GM12878 (cell line): ENCODE results near the gene CCDC194. TPM values are rescaled to one million over a fixed set of nuclear protein-coding genes. Genes with fewer than 3 reads are reported as not detected.

Experiments used
- ATAC-seq: fragments of 200-7000 bp; cut with Tn5 transposase; 3 replicates; pipeline ENCODE4 v1.9.1; 2020; ENCODE audit warnings: mild to moderate bottlenecking, moderate library complexity
- BruUV-seq: library from RNA; stranded (reverse); fragments of 400-500 nt; replicated peaks from 2 replicates; lab custom pipeline; 2021; lab: Mats Ljungman, UMichigan
- CTCF ChIA-PET: fragments of 300-600 bp; sonication (Branson Sonifier 250); formaldehyde crosslinking; extraction: SDS; loops from one replicate; lab custom pipeline; 2021; ENCODE audit warnings: inconsistent platforms; lab: Yijun Ruan, JAX
- POLR2A ChIA-PET: fragments of 350-600 bp; formaldehyde crosslinking; extraction: SDS; loops from one replicate; lab custom pipeline; 2021; ENCODE audit warnings: inconsistent platforms; lab: Charles Lee
- RAD21 ChIA-PET: fragments of 300-600 bp; sonication (Branson Sonifier 250); formaldehyde crosslinking; loops from one replicate; lab custom pipeline; 2023; ENCODE audit warnings: antibody characterized with exemption; ENCODE audit not compliant: unreplicated experiment; lab: Charles Lee
- SMC1A ChIA-PET: fragments of 300-600 bp; sonication (Branson Sonifier 250); formaldehyde crosslinking; loops from one replicate; lab custom pipeline; 2023; ENCODE audit not compliant: unreplicated experiment, uncharacterized antibody; lab: Charles Lee
- DNase-seq: peaks from one replicate; pipeline ENCODE4 v3.0.0-alpha.2; 2011; ENCODE audit warnings: low read depth, low spot score
- FAIRE-seq: peaks from 3 replicates; lab custom pipeline; 2011; peaks lifted over from hg19 to GRCh38; lab: Jason Lieb, UNC
- H2AFZ ChIP-seq: 2 replicates; pipeline ENCODE4 v1.6.0; 2011; ENCODE audit warnings: low read depth, low read length, control low read depth; ENCODE audit not compliant: control insufficient read depth
- H3K27ac ChIP-seq: 2 replicates; pipeline ENCODE4 v1.5.1; 2011; ENCODE audit warnings: control low read depth; ENCODE audit not compliant: control insufficient read depth, insufficient read depth
- H3K27me3 ChIP-seq, 2 experiments: replicated peaks in 1 of 2; 2 replicates each; pipeline versions ENCODE4 v1.6.0 to v1.6.1; 2011; ENCODE audit warnings: low read length in 1 of 2; ENCODE audit not compliant: control insufficient read depth in 2 of 2, insufficient read depth in 2 of 2
- H3K36me3 ChIP-seq, 2 experiments: 2 replicates each; pipeline ENCODE4 v1.5.1; 2011; ENCODE audit warnings: low read length in 1 of 2; ENCODE audit not compliant: control insufficient read depth in 2 of 2, insufficient read depth in 2 of 2
- H3K4me1 ChIP-seq: 2 replicates; pipeline ENCODE4 v1.6.1; 2011; ENCODE audit warnings: mild to moderate bottlenecking, low read length, moderate library complexity, mixed read lengths; ENCODE audit not compliant: control insufficient read depth, insufficient read depth
- H3K4me2 ChIP-seq: 2 replicates; pipeline ENCODE4 v1.6.0; 2011; ENCODE audit warnings: control low read depth; ENCODE audit not compliant: control insufficient read depth, insufficient read depth
- H3K4me3 ChIP-seq: fragments of 200-600 bp; sonication (generic); 2 replicates; pipeline ENCODE4 v1.5.1; 2016
- H3K79me2 ChIP-seq: 2 replicates; pipeline ENCODE4 v1.6.0; 2011; ENCODE audit warnings: low read length; ENCODE audit not compliant: control insufficient read depth, insufficient read depth
- H3K9ac ChIP-seq: 2 replicates; pipeline ENCODE4 v1.8.0; 2011; ENCODE audit warnings: low read length, control low read depth, mixed read lengths; ENCODE audit not compliant: control insufficient read depth, insufficient read depth
- H3K9me3 ChIP-seq: replicated peaks from 3 replicates; pipeline ENCODE4 v1.5.1; 2011; ENCODE audit warnings: mild to moderate bottlenecking, low read length; ENCODE audit not compliant: control insufficient read depth, insufficient read depth
- H4K20me1 ChIP-seq: 2 replicates; pipeline ENCODE4 v1.6.0; 2011; ENCODE audit not compliant: control insufficient read depth, insufficient read depth
- CBX5 ChIP-seq: sonication (generic); IDR thresholded peaks from 2 replicates; pipeline ENCODE4 v1.6.1; 2016; ENCODE audit warnings: low read depth, moderate library complexity, mild to moderate bottlenecking, inconsistent platforms
- POLR2A ChIP-seq: IDR thresholded peaks from 2 replicates; pipeline ENCODE4 v1.6.1; 2011; ENCODE audit warnings: low read depth, mild to moderate bottlenecking, low read length
- RAD21 ChIP-seq: IDR thresholded peaks from 2 replicates; pipeline ENCODE4 v1.6.1; 2011; ENCODE audit warnings: mild to moderate bottlenecking, low read depth, low read length, moderate library complexity; ENCODE audit not compliant: insufficient read depth
- TCF7 ChIP-seq: IDR thresholded peaks from 2 replicates; pipeline ENCODE4 v1.6.1; 2014; ENCODE audit warnings: antibody characterized with exemption, borderline replicate concordance
- ZNF24 ChIP-seq: fragments of 450-650 bp; IDR thresholded peaks from 2 replicates; pipeline ENCODE4 v1.6.1; 2017; ENCODE audit warnings: antibody characterized with exemption, mild to moderate bottlenecking
- WGBS: methylation state at CpG from one replicate; pipeline ENCODE4 v1.1.6; 2016; ENCODE audit warnings: low lambda C conversion rate; ENCODE audit not compliant: insufficient replicate concordance, insufficient coverage; ENCODE audit errors: missing lambda C conversion rate; 5-methylcytosine and 5-hydroxymethylcytosine counted together
- in situ Hi-C: fragments of 300-500 bp; cut with MboI; formaldehyde crosslinking; loops from 9 replicates; pipeline ENCODE4 v1.14.3; 2018; ENCODE audit warnings: mixed read lengths
- intact Hi-C: fragments of 100-400 bp; cut with micrococcal nuclease; formaldehyde crosslinking; loops from one replicate; pipeline ENCODE4 v1.14.2; 2022; ENCODE audit not compliant: unreplicated experiment
- polyA plus RNA-seq, 11 experiments: library from polyadenylated mRNA; depleted of rRNA in 4 of 11; unstranded in 6 of 11; stranded (reverse) in 5 of 11; fragments of >200 nt; fragmentation: Nextera tagmentation in 4 of 11; fragmentation: Illumina TruSeq in 1 of 11; extraction: Ambion mirVana in 4 of 11; extraction: Trizol in 1 of 11; gene quantifications; 1 replicate in 1 of 11; 2 replicates in 10 of 11; pipeline versions ENCODE4 v1.2.1 to v1.2.3, GENCODE V29; 2011 to 2016; ENCODE audit warnings: inconsistent platforms in 2 of 11, missing spikeins in 2 of 11, low read depth in 1 of 11
- total RNA-seq, 4 experiments: library from RNA; depleted of rRNA in 3 of 4; stranded (reverse); fragments of >200 nt in 3 of 4; fragmentation: Illumina TruSeq in 1 of 4; extraction: Trizol in 1 of 4; gene quantifications; 2 replicates each; pipeline versions ENCODE4 v1.2.1 to v1.2.3, GENCODE V29; 2013 to 2021
- TF ChIP-seq, protein P1 (sequence below), 3 experiments: IDR thresholded peaks in 2 of 3; conservative IDR thresholded peaks in 1 of 3; 2 replicates each; pipeline ENCODE4 v1.5.1; 2011; ENCODE audit warnings: low read depth in 3 of 3, low read length in 3 of 3, mild to moderate bottlenecking in 3 of 3, control low read depth in 2 of 3, moderate library complexity in 2 of 3, inconsistent platforms in 1 of 3, mixed read lengths in 1 of 3; ENCODE audit not compliant: control insufficient read depth in 2 of 3, insufficient read depth in 1 of 3; ENCODE audit errors: extremely low read depth in 1 of 3
- TF ChIP-seq, protein P2 (sequence below): fragments of 450-650 bp; IDR thresholded peaks from 2 replicates; pipeline ENCODE4 v1.6.1; 2014; ENCODE audit warnings: mild to moderate bottlenecking

CCDC194 gene
- total and polyA plus RNA-seq, 10 of the 15 experiments (the other 5 are each of a cell fraction or from before 2014, with no cell fraction given) = 0.07 to 3.4 (median 0.97) TPM

DNA sequence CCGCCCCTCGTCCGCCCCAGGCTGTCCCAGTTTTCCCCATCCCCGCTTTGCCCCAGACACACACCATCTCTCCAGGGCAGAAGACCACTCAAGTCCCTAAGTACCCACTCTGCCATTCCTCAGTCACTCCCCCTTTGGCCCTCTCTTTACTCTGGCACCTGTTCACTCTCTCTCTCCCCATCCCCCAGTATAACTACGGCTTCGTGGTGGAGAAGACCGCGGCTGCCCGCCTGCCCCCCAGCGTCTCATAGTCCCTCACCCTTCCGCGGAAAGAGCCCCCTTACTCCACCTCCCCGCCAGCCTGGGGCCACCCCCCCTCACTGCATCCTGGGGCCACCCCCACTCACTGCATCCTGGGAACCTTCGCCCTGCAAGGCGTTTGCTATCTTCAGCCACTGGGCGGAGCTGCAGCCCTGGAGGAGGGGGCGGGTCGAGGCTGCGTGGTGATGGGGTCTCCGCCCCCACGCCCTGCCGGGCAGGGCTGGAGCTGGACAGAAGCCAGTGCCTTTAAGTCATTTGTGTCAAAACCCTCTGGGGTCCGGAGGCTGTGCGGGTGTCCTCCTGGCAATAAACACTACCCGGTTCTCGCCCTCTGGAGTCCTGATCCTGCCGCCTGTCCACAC is 30.9 kb upstream of the CCDC194 start (continued):
- TF ChIP-seq, protein P1, sequence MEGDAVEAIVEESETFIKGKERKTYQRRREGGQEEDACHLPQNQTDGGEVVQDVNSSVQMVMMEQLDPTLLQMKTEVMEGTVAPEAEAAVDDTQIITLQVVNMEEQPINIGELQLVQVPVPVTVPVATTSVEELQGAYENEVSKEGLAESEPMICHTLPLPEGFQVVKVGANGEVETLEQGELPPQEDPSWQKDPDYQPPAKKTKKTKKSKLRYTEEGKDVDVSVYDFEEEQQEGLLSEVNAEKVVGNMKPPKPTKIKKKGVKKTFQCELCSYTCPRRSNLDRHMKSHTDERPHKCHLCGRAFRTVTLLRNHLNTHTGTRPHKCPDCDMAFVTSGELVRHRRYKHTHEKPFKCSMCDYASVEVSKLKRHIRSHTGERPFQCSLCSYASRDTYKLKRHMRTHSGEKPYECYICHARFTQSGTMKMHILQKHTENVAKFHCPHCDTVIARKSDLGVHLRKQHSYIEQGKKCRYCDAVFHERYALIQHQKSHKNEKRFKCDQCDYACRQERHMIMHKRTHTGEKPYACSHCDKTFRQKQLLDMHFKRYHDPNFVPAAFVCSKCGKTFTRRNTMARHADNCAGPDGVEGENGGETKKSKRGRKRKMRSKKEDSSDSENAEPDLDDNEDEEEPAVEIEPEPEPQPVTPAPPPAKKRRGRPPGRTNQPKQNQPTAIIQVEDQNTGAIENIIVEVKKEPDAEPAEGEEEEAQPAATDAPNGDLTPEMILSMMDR (IDR thresholded peaks at IDR 0.05 in 2 of 3, conservative IDR thresholded peaks at IDR 0.05 in 1 of 3; ENCODE audit: control insufficient read depth in 2 of 3, extremely low read depth in 1 of 3, insufficient read depth in 1 of 3, low read depth in 3 of 3, low read length in 3 of 3) = peak; percentile 43 to 56 (median 51)
- TF ChIP-seq RAD21 (peak; percentile 52), TCF7 (no peak), CBX5 (no peak)

DNA sequence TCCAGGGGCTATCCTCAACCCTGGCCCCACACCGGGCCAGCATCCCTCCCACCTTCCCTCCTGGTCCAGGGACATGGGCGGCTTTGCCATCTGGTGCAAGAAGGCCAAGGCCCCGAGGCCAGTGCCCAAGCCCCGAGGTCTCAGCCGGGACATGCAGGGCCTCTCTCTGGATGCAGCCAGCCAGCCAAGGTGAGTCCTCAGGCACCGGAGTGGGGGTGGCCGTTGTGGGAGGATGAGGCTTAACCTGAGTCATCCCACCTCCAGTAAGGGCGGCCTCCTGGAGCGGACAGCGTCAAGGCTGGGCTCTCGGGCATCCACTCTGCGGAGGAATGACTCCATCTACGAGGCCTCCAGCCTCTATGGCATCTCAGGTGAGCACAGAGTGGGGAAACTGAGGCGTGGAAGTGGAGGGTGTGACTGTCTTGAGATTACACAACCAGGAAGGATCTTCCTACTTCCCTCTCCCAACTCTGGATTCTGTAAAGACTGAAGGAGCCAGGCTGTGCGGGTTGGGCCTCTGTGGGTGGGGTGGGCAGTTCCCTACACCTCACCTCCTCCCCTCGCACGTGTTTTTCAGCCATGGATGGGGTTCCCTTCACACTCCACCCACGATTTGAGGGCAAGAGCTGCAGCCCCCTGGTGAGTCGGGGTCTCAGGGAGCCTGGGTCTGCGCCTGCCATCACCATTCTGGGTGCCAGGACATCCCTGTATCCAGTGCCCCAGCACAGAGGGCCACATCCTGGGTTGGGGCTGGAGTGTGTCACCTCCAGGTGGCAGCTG is 29.6 kb upstream of the CCDC194 start:
- POLR2A ChIA-PET = interaction anchor here (0.6 to 0.7 kb wide), 2 partner anchors 87 to 182 kb away, joined by 3 to 6 read pairs; no protein-coding TSS in a partner anchor
- Histone ChIP-seq H2AFZ (no peak overlapping the region), H3K4me2 (no peak overlapping the region)
- RAD21 ChIA-PET = no interaction called here
- no peak for DNase-seq
- no peak for ATAC-seq
- in situ Hi-C loops = no loop called here
- TF ChIP-seq, protein P2, sequence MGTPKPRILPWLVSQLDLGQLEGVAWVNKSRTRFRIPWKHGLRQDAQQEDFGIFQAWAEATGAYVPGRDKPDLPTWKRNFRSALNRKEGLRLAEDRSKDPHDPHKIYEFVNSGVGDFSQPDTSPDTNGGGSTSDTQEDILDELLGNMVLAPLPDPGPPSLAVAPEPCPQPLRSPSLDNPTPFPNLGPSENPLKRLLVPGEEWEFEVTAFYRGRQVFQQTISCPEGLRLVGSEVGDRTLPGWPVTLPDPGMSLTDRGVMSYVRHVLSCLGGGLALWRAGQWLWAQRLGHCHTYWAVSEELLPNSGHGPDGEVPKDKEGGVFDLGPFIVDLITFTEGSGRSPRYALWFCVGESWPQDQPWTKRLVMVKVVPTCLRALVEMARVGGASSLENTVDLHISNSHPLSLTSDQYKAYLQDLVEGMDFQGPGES = no peak
- TF ChIP-seq, protein P1 (IDR thresholded peaks at IDR 0.05 in 2 of 3, conservative IDR thresholded peaks at IDR 0.05 in 1 of 3; ENCODE audit: control insufficient read depth in 2 of 3, extremely low read depth in 1 of 3, insufficient read depth in 1 of 3, low read depth in 3 of 3, low read length in 3 of 3) = no peak
- no peak for TF ChIP-seq ZNF24
- no peak for TF ChIP-seq RAD21
- 0 out of 2 replicates have a peak, but pooled peaks have one; percentile 6 for TF ChIP-seq POLR2A
- TF ChIP-seq, all 136 proteins: peak for 1
- Histone ChIP-seq H3K9ac (no peak overlapping the region), H4K20me1 (no peaks in the 10 kb centered on the region), H3K27ac (no peak overlapping the region), H3K36me3 (no peaks in the 10 kb centered on the region), H3K9me3 (no peaks in the 10 kb centered on the region), H3K4me1 (peaks cover 3% of the 10 kb centered on the region; the same call in 1 of the 2 replicates), H3K4me3 (no peak overlapping the region), H3K79me2 (peaks cover 2% of the 10 kb centered on the region; the same call in 1 of the 2 replicates), H3K27me3 (no peaks in the 10 kb centered on the region)
- 83% methylated on average over 20 of the region's 20 CpGs for WGBS
- intact Hi-C loops = no loop called here
- SMC1A ChIA-PET = no interaction called here
- BruUV-seq = no TSS peak
- CTCF ChIA-PET = no interaction called here
- no peak for FAIRE-seq
